Endothelial cell of umbilical vein (primary cell): ENCODE results near the gene IP6K3. TPM values are rescaled to one million over a fixed set of nuclear protein-coding genes. Genes with fewer than 3 reads are reported as not detected.

Experiments
- BruUV-seq: library from RNA; stranded (reverse); fragments of 400-500 nt; replicated peaks from 2 replicates; lab custom pipeline; 2021; lab: Mats Ljungman, UMichigan
- CTCF ChIA-PET: fragments of 300-600, 350-600 bp; sonication (Branson Sonifier 250); formaldehyde crosslinking; loops from one replicate; lab custom pipeline; 2021; ENCODE audit warnings: antibody characterized with exemption, inconsistent platforms; lab: Charles Lee
- POLR2A ChIA-PET: fragments of 300-600, 350-600 bp; sonication (Branson Sonifier 250); formaldehyde crosslinking; loops from one replicate; lab custom pipeline; 2021; ENCODE audit warnings: antibody characterized with exemption, inconsistent platforms; lab: Charles Lee
- DNase-seq: peaks from one replicate; pipeline ENCODE4 v3.0.0-alpha.2; 2011; ENCODE audit warnings: low read depth, low spot score
- FAIRE-seq: peaks from 2 replicates; lab custom pipeline; 2011; peaks lifted over from hg19 to GRCh38; lab: Jason Lieb, UNC
- H2AFZ ChIP-seq: 2 replicates; pipeline ENCODE4 v1.6.0; 2012; ENCODE audit warnings: low read depth, low read length, control low read depth, inconsistent platforms
- H3K27ac ChIP-seq: 2 replicates; pipeline ENCODE4 v1.5.1; 2011; ENCODE audit warnings: low read depth, mild to moderate bottlenecking, control low read depth, low read length, moderate library complexity; ENCODE audit not compliant: insufficient read depth
- H3K27me3 ChIP-seq, 2 experiments: 2 replicates each; pipeline versions ENCODE4 v1.6.0 to v1.6.1; 2011; ENCODE audit warnings: low read length in 2 of 2, mixed read lengths in 1 of 2; ENCODE audit not compliant: control insufficient read depth in 2 of 2, insufficient read depth in 2 of 2
- H3K36me3 ChIP-seq, 2 experiments: 2 replicates in 1 of 2; 3 replicates in 1 of 2; pipeline ENCODE4 v1.5.1; 2011; ENCODE audit warnings: low read length in 2 of 2, mild to moderate bottlenecking in 1 of 2, moderate library complexity in 1 of 2; ENCODE audit not compliant: control insufficient read depth in 2 of 2, insufficient read depth in 2 of 2; ENCODE audit errors: extremely low read depth in 1 of 2
- H3K4me1 ChIP-seq: 3 replicates; pipeline ENCODE4 v1.5.1; 2011; ENCODE audit warnings: mild to moderate bottlenecking, low read length; ENCODE audit not compliant: control insufficient read depth, insufficient read depth; ENCODE audit errors: extremely low read depth
- H3K4me2 ChIP-seq: 2 replicates; pipeline ENCODE4 v1.6.1; 2011; ENCODE audit warnings: low read length, control low read depth, mixed read lengths; ENCODE audit not compliant: insufficient read depth
- H3K4me3 ChIP-seq, 3 experiments: fragments of 200-600 bp in 1 of 3; sonication (generic), shearing (Covaris generic) in 1 of 3; replicated peaks in 1 of 3; 2 replicates each; pipeline ENCODE4 v1.5.1; 2011 to 2016; ENCODE audit warnings: control low read depth in 3 of 3, low read length in 3 of 3, mild to moderate bottlenecking in 2 of 3, inconsistent platforms in 1 of 3, low read depth in 1 of 3, moderate library complexity in 1 of 3; ENCODE audit not compliant: insufficient read depth in 1 of 3
- H3K79me2 ChIP-seq: 2 replicates; pipeline ENCODE4 v1.6.0; 2012; ENCODE audit warnings: low read length, inconsistent platforms; ENCODE audit not compliant: control insufficient read depth, insufficient read depth
- H3K9ac ChIP-seq: replicated peaks from 2 replicates; pipeline ENCODE3; 2011; ENCODE audit warnings: low read length, control low read depth; ENCODE audit not compliant: insufficient read depth; ENCODE audit errors: extremely low read depth
- H3K9me1 ChIP-seq: replicated peaks from 3 replicates; pipeline ENCODE4 v1.6.0; 2011; ENCODE audit warnings: mild to moderate bottlenecking, low read length; ENCODE audit not compliant: control insufficient read depth, insufficient read depth; ENCODE audit errors: extremely low read depth
- H3K9me3 ChIP-seq: replicated peaks from 2 replicates; pipeline ENCODE4 v1.5.1; 2012; ENCODE audit warnings: low read length, inconsistent platforms; ENCODE audit not compliant: control insufficient read depth, insufficient read depth
- H4K20me1 ChIP-seq: replicated peaks from 2 replicates; pipeline ENCODE3; 2011; ENCODE audit warnings: mild to moderate bottlenecking, low read length; ENCODE audit not compliant: control insufficient read depth, insufficient read depth; ENCODE audit errors: extremely low read depth
- FOS ChIP-seq: IDR thresholded peaks from 2 replicates; pipeline ENCODE4 v1.6.1; 2011; ENCODE audit warnings: mild to moderate bottlenecking, low read length, moderate library complexity, borderline replicate concordance; ENCODE audit not compliant: insufficient read depth
- MYC ChIP-seq: IDR thresholded peaks from one replicate; pipeline ENCODE4 v1.6.1; 2011; ENCODE audit warnings: mild to moderate bottlenecking, low read depth, low read length
- POLR2A ChIP-seq: IDR thresholded peaks from 2 replicates; pipeline ENCODE4 v1.6.1; 2012; ENCODE audit warnings: low read depth, mild to moderate bottlenecking, control low read depth, low read length
- POLR2AphosphoS5 ChIP-seq: IDR thresholded peaks from 2 replicates; pipeline ENCODE4 v1.6.1; 2012; ENCODE audit warnings: low read depth, mild to moderate bottlenecking, control low read depth, low read length, moderate library complexity; ENCODE audit not compliant: insufficient read depth
- dilution Hi-C: fragments of 300-500 bp; cut with MboI; formaldehyde crosslinking; loops from one replicate; pipeline ENCODE4 v1.15.0; 2019; ENCODE audit warnings: low sequenced_read_pairs; ENCODE audit not compliant: extremely low pct_ligation_motif_present
- intact Hi-C: fragments of 100-400 bp; cut with micrococcal nuclease; formaldehyde crosslinking; loops from one replicate; pipeline ENCODE4 v1.10.0; 2022
- polyA plus RNA-seq, 4 experiments: library from polyadenylated mRNA; depleted of rRNA in 3 of 4; stranded (reverse) in 3 of 4; unstranded in 1 of 4; fragments of >200 nt; gene quantifications; 2 replicates each; pipeline versions ENCODE4 v1.2.1 to v1.2.3, GENCODE V29; 2011 to 2012; ENCODE audit warnings: missing spikeins in 1 of 4
- total RNA-seq: library from RNA; stranded (reverse); gene quantifications from 2 replicates; pipeline ENCODE4 v1.2.3, GENCODE V29; 2021
- TF ChIP-seq, protein P1 (sequence below): IDR thresholded peaks from 2 replicates; pipeline ENCODE4 v1.6.1; 2011; ENCODE audit not compliant: insufficient read depth, insufficient read length

The IP6K3 gene
- total and polyA plus RNA-seq, 2 donors (not counting 3 experiments of a cell fraction or from before 2014, with no cell fraction given): not detected

DNA sequence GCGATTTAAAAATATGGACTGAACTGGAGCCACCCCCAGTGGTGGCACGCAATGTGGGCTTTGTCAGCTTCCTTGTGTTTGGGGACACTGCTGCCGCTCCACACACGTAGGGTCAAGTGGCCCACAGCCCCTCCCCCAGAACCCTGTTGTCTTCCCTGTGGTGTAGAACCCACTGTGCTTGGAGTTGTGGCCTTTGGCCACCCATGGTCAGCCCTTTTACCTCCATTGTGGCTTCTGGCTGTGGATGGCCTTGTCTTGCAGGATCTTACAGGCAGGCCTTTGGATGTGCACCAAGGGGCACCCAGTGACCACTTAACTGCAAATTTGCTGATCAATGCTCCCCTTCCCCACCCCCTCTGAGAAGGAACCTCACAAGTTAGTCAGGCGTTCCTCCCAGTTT is 44.2 kb upstream of the IP6K3 start:
- CTCF ChIA-PET: interaction anchor here (2.9 kb wide), 1 partner anchor 19 kb away, joined by 14 read pairs; no protein-coding TSS in a partner anchor
- Histone ChIP-seq H3K27me3 (peaks cover 0 to 2% of the 10 kb centered on the region in 2 experiments), H2AFZ (no peak overlapping the region), H3K4me1 (peaks cover 26% of the 10 kb centered on the region), H3K9me1 (no peaks in the 10 kb centered on the region), H3K27ac (no peak overlapping the region), H3K4me2 (no peak overlapping the region), H3K9me3 (no peaks in the 10 kb centered on the region), H3K4me3 (no peak overlapping the region), H3K9ac (no peak overlapping the region), H3K36me3 (no peaks in the 10 kb centered on the region), H3K79me2 (peaks cover 14% of the 10 kb centered on the region), H4K20me1 (no peaks in the 10 kb centered on the region)
- intact Hi-C loops (no loop called here), dilution Hi-C loops (no loop called here)
- BruUV-seq: no TSS peak
- no peak for DNase-seq
- POLR2A ChIA-PET: no interaction called here
- TF ChIP-seq, protein P1, sequence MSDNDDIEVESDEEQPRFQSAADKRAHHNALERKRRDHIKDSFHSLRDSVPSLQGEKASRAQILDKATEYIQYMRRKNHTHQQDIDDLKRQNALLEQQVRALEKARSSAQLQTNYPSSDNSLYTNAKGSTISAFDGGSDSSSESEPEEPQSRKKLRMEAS: no peak
- no peak for TF ChIP-seq POLR2A
- no peak for TF ChIP-seq POLR2AphosphoS5
- no peak for FAIRE-seq

DNA sequence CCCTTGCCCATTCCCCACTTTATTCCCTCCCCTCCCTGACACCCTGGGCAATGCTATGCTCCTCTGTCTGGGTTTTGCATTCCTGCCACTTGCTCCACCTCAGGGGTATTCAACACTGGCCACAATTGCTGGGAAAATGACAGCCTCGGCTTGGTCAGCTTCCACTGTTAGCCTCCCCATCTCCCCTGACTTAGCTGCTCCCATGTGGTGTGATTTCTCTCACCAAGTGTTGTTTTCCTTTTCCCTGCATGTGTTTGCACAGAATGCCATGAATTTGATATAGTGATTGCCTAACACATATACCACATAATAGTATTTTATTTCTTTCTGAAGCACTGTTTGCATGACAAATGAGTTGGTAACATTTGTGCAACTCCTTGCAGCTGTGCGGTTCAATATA is 43.7 kb upstream of the IP6K3 start:
- POLR2A ChIA-PET: no interaction called here
- Histone ChIP-seq H3K36me3 (no peaks in the 10 kb centered on the region), H3K9me3 (no peaks in the 10 kb centered on the region), H3K4me1 (peaks cover 31% of the 10 kb centered on the region), H3K27ac (no peak overlapping the region), H3K9ac (no peak overlapping the region), H2AFZ (no peak overlapping the region), H3K9me1 (no peaks in the 10 kb centered on the region), H4K20me1 (no peaks in the 10 kb centered on the region), H3K79me2 (peaks cover 18% of the 10 kb centered on the region), H3K27me3 (peaks cover 0 to 2% of the 10 kb centered on the region in 2 experiments), H3K4me2 (no peak overlapping the region), H3K4me3 (no peak overlapping the region)
- CTCF ChIA-PET: no interaction called here
- FAIRE-seq (no peak), DNase-seq (no peak)
- TF ChIP-seq FOS (no peak), MYC (no peak)
- no TSS peak for BruUV-seq
- dilution Hi-C loops (no loop called here), intact Hi-C loops (no loop called here)
